ENCODE measurements around the gene NHERF1.

NHERF1 gene

DNA sequence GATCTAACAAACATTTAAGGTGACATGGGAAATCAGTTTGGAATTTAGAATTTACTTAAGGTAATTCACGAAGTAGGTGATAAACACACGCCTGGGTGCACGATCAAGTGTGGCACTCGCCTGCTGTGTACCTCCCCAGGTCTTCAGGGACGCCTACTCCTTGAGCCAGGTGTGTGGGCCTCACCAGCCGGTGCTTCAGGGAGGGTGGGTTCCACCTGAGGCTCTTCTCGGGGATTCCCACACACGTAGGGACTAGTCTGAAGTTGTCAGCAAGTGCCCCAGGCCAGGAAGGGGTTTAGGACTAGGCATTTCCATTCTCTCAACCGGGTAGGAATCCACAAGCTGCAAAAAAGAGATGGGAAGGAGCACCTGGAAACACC lies 37.5 kb downstream of the NHERF1 start:
- TF ChIP-seq CTCF (IDR thresholded peaks at IDR 0.05; ENCODE audit: control insufficient read depth, insufficient read depth, low read depth, low read length, missing control alignments) = no peak
- no peak overlapping the region for H3K4me3 ChIP-seq (ENCODE audit: control insufficient read depth, low read depth, low read length)
- DNase-seq (ENCODE audit: low read depth) = no peak

DNA sequence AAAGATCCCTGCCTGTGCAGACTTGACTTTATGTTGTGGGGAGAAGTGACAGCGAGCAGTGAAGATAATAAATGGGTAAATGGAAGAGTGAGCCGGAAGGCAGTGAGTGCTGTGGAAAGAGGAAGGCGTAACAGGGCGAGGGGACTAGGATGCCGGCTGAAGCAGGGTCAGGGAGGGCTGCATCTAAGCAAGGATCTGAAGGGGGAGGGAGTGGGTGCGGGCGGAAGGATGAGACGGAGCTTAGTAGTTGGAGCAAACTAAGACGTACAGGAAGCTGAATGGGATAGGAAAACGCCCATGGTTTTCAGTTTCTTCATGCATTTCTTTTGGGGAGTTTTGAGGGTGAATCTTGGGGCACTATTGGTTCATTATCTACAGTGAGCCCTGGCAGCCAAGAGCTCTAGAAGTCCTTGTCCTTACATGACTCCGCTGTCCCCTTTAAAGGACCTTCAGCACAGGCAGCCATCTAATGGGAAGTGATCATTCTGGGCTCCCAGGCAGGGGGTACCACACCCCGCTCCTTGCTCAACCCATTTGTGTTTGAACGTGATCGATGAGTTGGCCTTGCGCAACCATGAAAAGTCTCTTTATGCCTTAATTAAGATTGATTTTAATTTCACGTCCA lies 38.1 kb downstream of the NHERF1 start:
- no peak for DNase-seq (ENCODE audit: low read depth)
- no peak overlapping the region for H3K4me3 ChIP-seq (ENCODE audit: control insufficient read depth, low read depth, low read length)
- no peak for TF ChIP-seq CTCF (IDR thresholded peaks at IDR 0.05; ENCODE audit: control insufficient read depth, insufficient read depth, low read depth, low read length, missing control alignments)

- DNase-seq (ENCODE audit: low read depth) = no peak
- no peak overlapping the region for H3K4me3 ChIP-seq (ENCODE audit: control insufficient read depth, low read depth, low read length)
- TF ChIP-seq CTCF (IDR thresholded peaks at IDR 0.05; ENCODE audit: control insufficient read depth, insufficient read depth, low read depth, low read length, missing control alignments) = no peak
These were observed 42.0 kb downstream of the NHERF1 start for GRCh38 chr17:74790161-74791058.

- DNase-seq (ENCODE audit: low read depth) = no peak
- no peak for TF ChIP-seq CTCF (IDR thresholded peaks at IDR 0.05; ENCODE audit: control insufficient read depth, insufficient read depth, low read depth, low read length, missing control alignments)
- H3K4me3 ChIP-seq (ENCODE audit: control insufficient read depth, low read depth, low read length) = no peak overlapping the region
These were observed 44.2 kb downstream of the NHERF1 start for GRCh38 chr17:74792586-74793105.

- no peak for DNase-seq (ENCODE audit: low read depth)
- TF ChIP-seq CTCF (IDR thresholded peaks at IDR 0.05; ENCODE audit: control insufficient read depth, insufficient read depth, low read depth, low read length, missing control alignments) = no peak
- no peak overlapping the region for H3K4me3 ChIP-seq (ENCODE audit: control insufficient read depth, low read depth, low read length)
These were observed 47.0 kb downstream of the NHERF1 start for GRCh38 chr17:74795327-74796020.

GRCh38 chr17:74796211-74796610 lies 47.8 kb downstream of the NHERF1 start:
- H3K4me3 ChIP-seq (ENCODE audit: control insufficient read depth, low read depth, low read length) = no peak overlapping the region
- DNase-seq (ENCODE audit: low read depth) = no peak
- no peak for TF ChIP-seq CTCF (IDR thresholded peaks at IDR 0.05; ENCODE audit: control insufficient read depth, insufficient read depth, low read depth, low read length, missing control alignments)
